SU-DHL-6 (cell line): Measurements from ENCODE around the gene RAD51B.

ENCODE experiments used
- H2AFZ ChIP-seq: fragments of 200-600 bp; sonication (generic); 2 replicates; pipeline ENCODE4 v1.6.1; 2014; ENCODE audit warnings: low read depth, mild to moderate bottlenecking, moderate library complexity, mixed read lengths, antibody characterized with exemption, low read length; ENCODE audit not compliant: severe bottlenecking
- H3F3A ChIP-seq: fragments of 200-600 bp; shearing (Covaris generic); 2 replicates; pipeline ENCODE4 v1.6.0; 2016; ENCODE audit warnings: antibody characterized with exemption, mild to moderate bottlenecking; ENCODE audit not compliant: insufficient read depth
- H3K27ac ChIP-seq: fragments of 200-600 bp; sonication (generic); 2 replicates; pipeline ENCODE4 v1.5.1; 2016; ENCODE audit warnings: low read depth, mild to moderate bottlenecking, low read length, moderate library complexity, mixed read lengths
- H3K27me3 ChIP-seq: fragments of 200-600 bp; sonication (generic), shearing (Covaris generic); 2 replicates; pipeline ENCODE4 v1.6.0; 2014; ENCODE audit warnings: mild to moderate bottlenecking, low read length
- H3K36me3 ChIP-seq: fragments of 200-600 bp; sonication (generic); 2 replicates; pipeline ENCODE4 v1.6.1; 2014; ENCODE audit warnings: mild to moderate bottlenecking, low read length, mixed read lengths
- H3K4me2 ChIP-seq: fragments of 300-600, 200-600 bp; shearing (Covaris generic), sonication (generic); 2 replicates; pipeline ENCODE4 v1.6.0; 2014; ENCODE audit warnings: low read length, low read depth, mild to moderate bottlenecking; ENCODE audit not compliant: poor library complexity, severe bottlenecking
- H3K4me3 ChIP-seq: fragments of 200-600 bp; sonication (generic); 2 replicates; pipeline ENCODE4 v1.5.1; 2014; ENCODE audit warnings: antibody characterized with exemption, low read length, mild to moderate bottlenecking, mixed read lengths; ENCODE audit not compliant: insufficient read depth, poor library complexity, severe bottlenecking
- H3K79me2 ChIP-seq: fragments of 200-600 bp; sonication (generic); 2 replicates; pipeline ENCODE4 v1.6.1; 2014; ENCODE audit warnings: mild to moderate bottlenecking, low read length, moderate library complexity; ENCODE audit not compliant: insufficient read depth
- H3K9ac ChIP-seq: fragments of 200-600 bp; sonication (generic); 2 replicates; pipeline ENCODE4 v1.7.0; 2014; ENCODE audit warnings: mild to moderate bottlenecking, low read length
- H3K9me2 ChIP-seq: fragments of 200-600 bp; sonication (generic); replicated peaks from 2 replicates; pipeline ENCODE4 v1.6.1; 2014; ENCODE audit warnings: low read length; ENCODE audit not compliant: insufficient read depth
- H3K9me3 ChIP-seq: fragments of 200-600 bp; sonication (generic); 2 replicates; pipeline ENCODE4 v1.6.1; 2014; ENCODE audit warnings: low read length, mixed read lengths; ENCODE audit not compliant: insufficient read depth
- H4K20me1 ChIP-seq: fragments of 200-600 bp; sonication (generic); 2 replicates; pipeline ENCODE4 v1.6.1; 2014; ENCODE audit warnings: low read depth, mild to moderate bottlenecking, antibody characterized with exemption, low read length, moderate library complexity, mixed read lengths
- EZH2phosphoT487 ChIP-seq: fragments of 200-600 bp; sonication (generic), shearing (Covaris generic); conservative IDR thresholded peaks from 2 replicates; pipeline ENCODE4 v1.6.1; 2018; ENCODE audit warnings: mild to moderate bottlenecking, antibody characterized with exemption, low read length, moderate library complexity, mixed read lengths
- TF ChIP-seq, protein P1 (sequence below): fragments of 200-600 bp; sonication (generic); IDR thresholded peaks from one replicate; pipeline ENCODE4 v1.5.1; 2017; ENCODE audit warnings: antibody characterized with exemption, mild to moderate bottlenecking, low read length, moderate library complexity; ENCODE audit not compliant: insufficient read depth, poor library complexity, severe bottlenecking

RAD51B gene

DNA sequence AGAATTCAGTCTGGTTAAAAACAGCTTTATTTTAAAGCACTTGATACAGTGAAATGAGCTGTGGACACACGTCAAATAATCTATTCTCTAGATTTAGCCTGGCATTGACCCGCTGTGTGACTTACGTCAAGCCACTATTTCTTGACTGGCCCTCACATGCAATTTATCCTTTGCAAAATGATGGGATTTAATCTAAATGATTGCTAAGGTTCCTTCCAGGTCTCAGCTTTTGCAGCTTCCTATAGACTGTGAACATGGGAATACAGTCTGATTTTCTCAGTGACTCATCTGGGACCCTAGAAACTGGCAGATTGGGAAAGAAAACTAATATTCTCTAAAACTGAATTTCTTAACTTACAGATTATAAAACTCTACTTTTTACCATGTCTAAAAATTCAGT, 409.1 kb downstream of the RAD51B start:
- no peak overlapping the region for H3K9ac ChIP-seq
- no peak overlapping the region for H3K27ac ChIP-seq
- H3K27me3 ChIP-seq: no peaks in the 10 kb centered on the region
- no peaks in the 10 kb centered on the region for H4K20me1 ChIP-seq
- H2AFZ ChIP-seq: no peak overlapping the region
- no peaks in the 10 kb centered on the region for H3K9me2 ChIP-seq
- no peaks in the 10 kb centered on the region for H3K79me2 ChIP-seq
- H3K4me2 ChIP-seq: no peak overlapping the region
- no peaks in the 10 kb centered on the region for H3K9me3 ChIP-seq
- H3K4me3 ChIP-seq: no peak overlapping the region
- TF ChIP-seq EZH2phosphoT487: no peak
- TF ChIP-seq, protein P1, sequence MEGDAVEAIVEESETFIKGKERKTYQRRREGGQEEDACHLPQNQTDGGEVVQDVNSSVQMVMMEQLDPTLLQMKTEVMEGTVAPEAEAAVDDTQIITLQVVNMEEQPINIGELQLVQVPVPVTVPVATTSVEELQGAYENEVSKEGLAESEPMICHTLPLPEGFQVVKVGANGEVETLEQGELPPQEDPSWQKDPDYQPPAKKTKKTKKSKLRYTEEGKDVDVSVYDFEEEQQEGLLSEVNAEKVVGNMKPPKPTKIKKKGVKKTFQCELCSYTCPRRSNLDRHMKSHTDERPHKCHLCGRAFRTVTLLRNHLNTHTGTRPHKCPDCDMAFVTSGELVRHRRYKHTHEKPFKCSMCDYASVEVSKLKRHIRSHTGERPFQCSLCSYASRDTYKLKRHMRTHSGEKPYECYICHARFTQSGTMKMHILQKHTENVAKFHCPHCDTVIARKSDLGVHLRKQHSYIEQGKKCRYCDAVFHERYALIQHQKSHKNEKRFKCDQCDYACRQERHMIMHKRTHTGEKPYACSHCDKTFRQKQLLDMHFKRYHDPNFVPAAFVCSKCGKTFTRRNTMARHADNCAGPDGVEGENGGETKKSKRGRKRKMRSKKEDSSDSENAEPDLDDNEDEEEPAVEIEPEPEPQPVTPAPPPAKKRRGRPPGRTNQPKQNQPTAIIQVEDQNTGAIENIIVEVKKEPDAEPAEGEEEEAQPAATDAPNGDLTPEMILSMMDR: no peak
- no peaks in the 10 kb centered on the region for H3F3A ChIP-seq
- H3K36me3 ChIP-seq: no peaks in the 10 kb centered on the region

GRCh38 chr14:68229423-68230100, 410.0 kb downstream of the RAD51B start:
- no peak overlapping the region for H3K4me3 ChIP-seq
- TF ChIP-seq, protein P1: no peak
- TF ChIP-seq EZH2phosphoT487: no peak
- no peaks in the 10 kb centered on the region for H3K79me2 ChIP-seq
- H2AFZ ChIP-seq: no peak overlapping the region
- no peaks in the 10 kb centered on the region for H3F3A ChIP-seq
- no peak overlapping the region for H3K4me2 ChIP-seq
- no peak overlapping the region for H3K9ac ChIP-seq
- no peak overlapping the region for H3K27ac ChIP-seq
- H3K27me3 ChIP-seq: no peaks in the 10 kb centered on the region
- no peaks in the 10 kb centered on the region for H3K9me3 ChIP-seq
- no peaks in the 10 kb centered on the region for H4K20me1 ChIP-seq
- no peaks in the 10 kb centered on the region for H3K9me2 ChIP-seq
- H3K36me3 ChIP-seq: no peaks in the 10 kb centered on the region

- H3K9me3 ChIP-seq: no peaks in the 10 kb centered on the region
- H3K4me2 ChIP-seq: no peak overlapping the region
- no peak overlapping the region for H2AFZ ChIP-seq
- no peaks in the 10 kb centered on the region for H4K20me1 ChIP-seq
- H3F3A ChIP-seq: no peaks in the 10 kb centered on the region
- H3K27ac ChIP-seq: no peak overlapping the region
- H3K9ac ChIP-seq: no peak overlapping the region
- no peaks in the 10 kb centered on the region for H3K79me2 ChIP-seq
- H3K36me3 ChIP-seq: no peaks in the 10 kb centered on the region
- H3K27me3 ChIP-seq: no peaks in the 10 kb centered on the region
- H3K4me3 ChIP-seq: no peak overlapping the region
- TF ChIP-seq, protein P1: no peak
- no peak for TF ChIP-seq EZH2phosphoT487
- no peaks in the 10 kb centered on the region for H3K9me2 ChIP-seq
These were observed 410.8 kb downstream of the RAD51B start for GRCh38 chr14:68230202-68230949.
